ENCODE measurements around the gene TP53I11. TPM values are rescaled to one million over a fixed set of nuclear protein-coding genes. Genes with fewer than 3 reads are reported as not detected.

The TP53I11 gene
- total RNA-seq, 1 experiment from 2014 or later, result 94.2 TPM

DNA sequence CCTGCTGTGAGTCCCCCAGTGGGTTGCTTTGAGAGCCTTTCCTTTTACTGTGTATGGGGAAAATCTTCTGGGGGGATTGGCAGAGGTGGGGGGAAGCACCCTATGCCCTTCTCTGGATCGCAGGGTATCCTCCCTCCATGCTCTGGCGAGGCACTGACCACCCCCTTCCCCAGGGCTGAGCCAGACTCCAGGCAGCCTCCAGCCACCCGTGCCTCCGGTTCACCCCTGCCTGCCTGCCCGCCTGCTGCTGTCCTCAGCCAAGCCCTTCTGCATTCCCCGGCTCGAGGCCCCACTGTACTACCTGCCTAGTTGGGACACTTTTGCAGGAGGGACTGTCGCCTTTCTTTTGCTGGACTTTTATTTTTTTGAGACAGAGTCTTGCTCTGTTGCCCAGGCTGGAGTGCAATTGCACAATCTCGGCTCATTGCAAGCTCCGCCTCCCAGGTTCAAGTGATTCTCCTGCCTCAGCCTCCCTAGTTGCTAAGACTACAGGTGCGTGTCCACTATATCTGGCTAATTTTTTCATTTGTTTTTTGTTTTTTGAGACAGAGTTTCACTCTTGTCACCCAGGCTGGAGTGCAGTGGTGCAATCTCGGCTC lies 23.8 kb upstream of the TP53I11 start:
- H3K4ac ChIP-seq (ENCODE audit: low read depth, low read length), result no peak overlapping the region
- Mint-ChIP-seq H3K27ac (no peak overlapping the region), H3K36me3 (ENCODE audit: insufficient read depth in 1 of 3, low read depth in 3 of 3) (no peaks in the 10 kb centered on the region), H3K9me3 (no peaks in the 10 kb centered on the region), H3K27me3 (ENCODE audit: low read depth) (peaks cover 1% of the 10 kb centered on the region; the same call in 1 of the 2 replicates), H3K4me3 (no peak overlapping the region), H3K4me1 (peaks cover 36 to 42% of the 10 kb centered on the region in 2 experiments)
- H2BK5ac ChIP-seq (ENCODE audit: insufficient read length, low read length), result no peak overlapping the region
- no peak overlapping the region for H3K56ac ChIP-seq (ENCODE audit: insufficient read length, low read depth, low read length)
- no peak overlapping the region for H4K8ac ChIP-seq (replicated peaks; ENCODE audit: insufficient read length, low read depth, low read length)
- H3K79me2 ChIP-seq (ENCODE audit: insufficient read depth, low read length), result no peaks in the 10 kb centered on the region
- no peak overlapping the region for H2BK120ac ChIP-seq (ENCODE audit: low read depth, low read length, poor library complexity, severe bottlenecking)
- no peak overlapping the region for H3K23ac ChIP-seq (ENCODE audit: insufficient read length, low read depth, low read length)
- H3K9me3 ChIP-seq (ENCODE audit: control insufficient read depth, low read depth, low read length), result no peaks in the 10 kb centered on the region
- H3K4me2 ChIP-seq (ENCODE audit: insufficient read depth, insufficient read length, low read length), result no peak overlapping the region
- H3K27ac ChIP-seq (ENCODE audit: insufficient read length, low read depth, low read length), result no peak overlapping the region
- no peaks in the 10 kb centered on the region for H3K23me2 ChIP-seq (ENCODE audit: insufficient read length, low read depth, low read length, poor library complexity, severe bottlenecking)
- H2BK15ac ChIP-seq (ENCODE audit: low read depth, low read length), result no peak overlapping the region
- no peak overlapping the region; the same call in 1 of the 2 replicates for H3K14ac ChIP-seq (ENCODE audit: insufficient read depth, low read length)
- no peak for DNase-seq
- no peaks in the 10 kb centered on the region; the same call in 1 of the 2 replicates for H3K4me1 ChIP-seq (ENCODE audit: insufficient read depth, low read length)
- H4K5ac ChIP-seq (ENCODE audit: insufficient read length, low read depth, low read length), result no peak overlapping the region
- no peaks in the 10 kb centered on the region for H3K79me1 ChIP-seq (ENCODE audit: insufficient read depth, low read depth, low read length, poor library complexity, severe bottlenecking)
- H3K27me3 ChIP-seq (ENCODE audit: insufficient read depth, low read length), result peaks cover 2% of the 10 kb centered on the region; the same call in 1 of the 2 replicates
- TF ChIP-seq, protein P1, sequence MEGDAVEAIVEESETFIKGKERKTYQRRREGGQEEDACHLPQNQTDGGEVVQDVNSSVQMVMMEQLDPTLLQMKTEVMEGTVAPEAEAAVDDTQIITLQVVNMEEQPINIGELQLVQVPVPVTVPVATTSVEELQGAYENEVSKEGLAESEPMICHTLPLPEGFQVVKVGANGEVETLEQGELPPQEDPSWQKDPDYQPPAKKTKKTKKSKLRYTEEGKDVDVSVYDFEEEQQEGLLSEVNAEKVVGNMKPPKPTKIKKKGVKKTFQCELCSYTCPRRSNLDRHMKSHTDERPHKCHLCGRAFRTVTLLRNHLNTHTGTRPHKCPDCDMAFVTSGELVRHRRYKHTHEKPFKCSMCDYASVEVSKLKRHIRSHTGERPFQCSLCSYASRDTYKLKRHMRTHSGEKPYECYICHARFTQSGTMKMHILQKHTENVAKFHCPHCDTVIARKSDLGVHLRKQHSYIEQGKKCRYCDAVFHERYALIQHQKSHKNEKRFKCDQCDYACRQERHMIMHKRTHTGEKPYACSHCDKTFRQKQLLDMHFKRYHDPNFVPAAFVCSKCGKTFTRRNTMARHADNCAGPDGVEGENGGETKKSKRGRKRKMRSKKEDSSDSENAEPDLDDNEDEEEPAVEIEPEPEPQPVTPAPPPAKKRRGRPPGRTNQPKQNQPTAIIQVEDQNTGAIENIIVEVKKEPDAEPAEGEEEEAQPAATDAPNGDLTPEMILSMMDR (conservative IDR thresholded peaks at IDR 0.05), result no peak
- no peak overlapping the region for H4K91ac ChIP-seq (ENCODE audit: insufficient read length, low read depth, low read length)
- no peak overlapping the region for H3K9ac ChIP-seq (ENCODE audit: extremely low read depth, insufficient read length, low read length)
- no peak overlapping the region for H3K18ac ChIP-seq (ENCODE audit: insufficient read length, low read depth, low read length)
- no peak overlapping the region for H2BK12ac ChIP-seq (ENCODE audit: insufficient read length, low read depth, low read length)
- no peak overlapping the region for H2BK20ac ChIP-seq (ENCODE audit: low read depth, low read length, poor library complexity, severe bottlenecking)
- no peak overlapping the region for H3T11ph ChIP-seq (ENCODE audit: low read length)
- no CpG with 5 or more reads among the region's 12 CpGs for WGBS (ENCODE audit: extremely low coverage, insufficient read length, low lambda C conversion rate)
- H4K20me1 ChIP-seq (ENCODE audit: control insufficient read depth, insufficient read depth, insufficient read length), result no peaks in the 10 kb centered on the region
- H2AK5ac ChIP-seq (ENCODE audit: insufficient read length, low read length), result no peak overlapping the region
- no peak overlapping the region for H2AFZ ChIP-seq (ENCODE audit: low read length)
